Amygdala (tissue), 56 donors: Measurements from ENCODE around the gene MAP3K7CL.

Source experiments
- DNase-seq, 56 donors: peaks; one replicate each; lab custom pipeline; 2025; lab: John Stamatoyannopoulos, UW

Gene MAP3K7CL

GRCh38 chr21:29190923-29191331, 60.5 kb downstream of the MAP3K7CL start:
- DNase-seq, result no peak

GRCh38 chr21:29193072-29193471, 62.6 kb downstream of the MAP3K7CL start:
- no peak for DNase-seq

- no peak for DNase-seq
Measured at GRCh38 chr21:29193901-29194300, 63.5 kb downstream of the MAP3K7CL start.

DNA sequence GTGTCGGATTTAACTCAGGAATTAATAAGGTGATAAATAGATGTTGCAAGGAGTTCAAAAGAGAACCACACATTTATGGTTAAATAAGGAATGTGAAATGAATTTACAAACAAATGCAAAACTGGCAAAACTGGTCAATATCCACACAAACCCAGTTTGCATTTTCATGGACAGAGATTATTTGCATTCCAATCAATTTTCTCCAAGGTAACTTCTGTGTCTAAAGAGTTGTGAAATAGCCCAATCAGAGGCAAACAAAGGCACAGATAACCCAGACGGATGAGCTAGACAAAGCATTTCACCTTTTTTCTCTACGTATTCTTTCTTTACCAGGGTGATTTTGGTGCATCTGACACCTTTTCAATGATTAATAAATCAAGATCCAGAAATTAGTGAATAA, 63.9 kb downstream of the MAP3K7CL start:
- no peak for DNase-seq

DNA sequence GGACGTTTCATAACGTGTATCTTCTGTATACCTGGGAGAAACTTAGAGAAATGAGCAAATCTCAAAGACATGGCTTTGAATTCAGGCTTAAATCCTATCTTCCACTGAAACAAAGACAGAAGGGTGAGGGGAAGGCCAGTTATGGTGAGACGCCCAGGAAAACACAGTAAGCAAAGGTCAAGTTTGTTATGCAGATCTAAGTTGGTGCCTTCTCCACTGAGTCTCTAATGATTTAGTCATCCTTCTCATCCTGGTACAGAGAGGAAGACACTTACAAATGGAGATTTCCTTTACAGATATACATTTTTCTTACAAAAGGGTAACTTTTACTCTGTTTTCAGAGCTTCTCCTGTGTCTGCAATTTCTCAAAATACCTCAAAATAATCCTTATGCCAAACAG, 64.4 kb downstream of the MAP3K7CL start:
- DNase-seq, result no peak

GRCh38 chr21:29195981-29196669, 65.7 kb downstream of the MAP3K7CL start:
- peak in 7 of 56 donors; percentile 4 to 34 (median 8) for DNase-seq

DNA sequence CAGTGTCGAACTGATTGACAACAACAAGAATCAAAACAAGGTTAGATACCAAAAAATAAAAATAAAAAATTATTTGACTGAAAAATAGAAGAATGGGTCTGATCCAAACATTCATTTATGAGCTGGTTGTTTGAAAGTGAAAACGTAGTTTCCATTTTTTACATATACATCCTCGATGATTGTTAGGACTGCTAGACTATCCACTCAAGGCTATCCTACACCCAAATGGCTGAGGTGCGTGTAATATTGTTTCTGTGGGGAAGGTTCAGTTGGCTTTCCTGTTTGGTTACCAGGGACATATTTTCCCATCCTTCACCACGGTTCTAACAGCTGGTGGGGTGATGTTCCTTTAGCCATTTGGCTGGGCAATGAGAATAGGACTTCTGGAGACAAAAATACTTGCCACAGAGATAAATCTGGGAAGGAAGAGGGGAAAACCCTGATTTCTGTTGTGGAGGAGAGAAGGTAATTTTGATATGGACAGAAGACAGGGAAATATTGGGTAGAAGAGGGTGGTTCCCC, 66.3 kb downstream of the MAP3K7CL start:
- no peak for DNase-seq

GRCh38 chr21:29201186-29201585, 70.7 kb downstream of the MAP3K7CL start:
- DNase-seq, result no peak

DNA sequence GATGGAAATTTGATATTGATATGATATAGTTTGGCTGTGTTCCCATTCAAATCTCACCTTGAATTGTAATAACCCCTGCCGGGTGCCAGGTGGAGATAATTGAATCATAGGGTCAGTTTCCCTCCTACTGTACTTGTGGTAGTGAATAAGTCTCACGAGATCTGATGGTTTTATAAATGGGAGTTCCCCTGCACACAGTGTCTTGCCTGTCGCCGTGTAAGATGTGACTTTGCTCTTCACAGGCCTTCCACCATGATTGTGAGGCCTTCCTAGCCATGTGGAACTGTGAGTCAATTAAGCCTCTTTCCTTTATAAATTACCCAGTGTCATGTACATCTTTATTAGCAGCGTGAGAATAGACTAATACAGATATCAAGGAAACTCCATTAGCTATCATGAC, 74.6 kb downstream of the MAP3K7CL start:
- DNase-seq, result no peak

- DNase-seq, result no peak
Measured at GRCh38 chr21:29205988-29206387, 75.5 kb downstream of the MAP3K7CL start.

DNA sequence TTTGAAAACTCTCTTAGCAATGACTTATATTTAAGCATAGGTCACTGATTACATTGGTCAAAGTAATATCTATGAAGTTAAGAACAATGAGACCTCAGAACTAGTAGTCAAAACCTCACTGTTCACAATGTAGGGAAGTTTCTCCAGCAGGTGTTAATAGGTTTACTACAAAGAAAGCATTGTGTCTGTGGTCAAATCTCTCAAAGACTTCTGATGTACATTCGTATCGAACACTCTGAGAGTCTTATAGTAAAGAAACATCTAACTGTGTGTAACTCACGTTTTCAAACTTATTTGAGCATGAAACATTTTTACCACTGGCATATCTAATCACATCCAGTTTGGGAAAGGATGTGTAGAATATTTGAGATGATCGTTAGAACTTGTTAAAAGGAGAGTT, 76.0 kb downstream of the MAP3K7CL start:
- DNase-seq, result no peak

GRCh38 chr21:29207201-29207600, 76.8 kb downstream of the MAP3K7CL start:
- DNase-seq, result no peak

DNA sequence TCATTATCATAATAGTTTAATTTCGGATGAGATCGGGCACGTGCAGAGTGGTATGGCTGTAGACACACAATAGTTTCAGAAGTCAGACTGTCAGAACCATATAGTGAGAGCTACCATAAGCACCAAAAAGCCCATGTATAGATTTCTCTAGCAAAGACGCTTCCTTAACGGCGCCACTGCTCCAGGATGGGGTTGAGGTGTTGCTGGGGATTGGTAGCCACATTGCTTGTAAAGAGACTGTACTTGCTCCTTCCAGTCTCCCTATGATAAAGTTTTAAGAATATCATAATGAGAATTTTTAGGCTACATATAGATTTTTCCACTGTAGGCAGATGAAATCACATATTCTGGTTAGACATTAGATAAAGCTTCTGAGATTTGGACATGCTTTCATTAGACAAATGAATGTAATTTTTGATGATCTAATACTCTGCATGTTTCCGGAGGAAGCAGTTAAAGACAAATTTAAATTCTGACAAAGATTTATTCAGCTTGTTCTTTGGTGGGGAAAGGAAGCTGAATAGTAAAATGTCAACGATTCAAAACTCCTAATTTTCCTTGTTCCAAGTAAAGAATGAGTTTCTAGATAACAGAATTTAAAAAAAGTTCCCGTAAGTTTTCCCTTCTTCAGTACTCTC, 77.7 kb downstream of the MAP3K7CL start:
- DNase-seq, result no peak

GRCh38 chr21:29208682-29209059, 78.2 kb downstream of the MAP3K7CL start:
- no peak for DNase-seq

DNA sequence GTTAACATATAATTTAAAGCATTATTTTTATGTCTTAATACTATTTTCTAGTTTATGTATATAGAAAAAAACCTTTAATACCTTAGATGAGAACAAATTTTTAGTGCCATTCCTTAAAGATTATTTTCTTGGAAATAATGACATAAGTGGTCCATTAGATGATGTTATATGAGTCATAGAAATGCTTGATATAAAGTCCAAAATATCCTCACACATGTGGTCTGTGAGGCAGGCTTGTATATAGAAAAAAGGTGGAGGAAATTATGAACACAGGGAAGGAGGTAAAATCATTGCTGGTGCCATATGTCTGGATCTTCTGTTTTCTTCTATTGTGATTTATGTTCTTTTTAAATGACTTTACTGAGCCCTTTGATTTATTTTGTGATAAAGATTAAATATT, 79.3 kb downstream of the MAP3K7CL start:
- no peak for DNase-seq

DNA sequence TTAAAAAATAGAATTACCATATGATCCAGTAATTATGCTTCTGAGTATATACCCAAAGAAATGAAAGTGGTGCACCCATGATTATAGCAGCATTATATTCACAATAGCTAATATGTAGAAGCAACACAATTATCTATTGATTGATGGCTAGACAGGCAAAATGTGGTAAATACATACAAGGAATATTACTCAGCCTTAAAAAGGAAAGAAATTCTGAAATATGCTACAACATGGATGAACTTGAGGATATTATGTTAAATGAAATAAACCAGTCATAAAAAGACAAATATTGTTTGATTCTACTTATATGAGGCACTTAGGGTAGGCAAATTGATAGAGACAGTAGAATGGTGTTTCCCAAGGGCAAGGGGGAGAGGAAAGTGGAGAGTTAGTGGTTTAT, 80.8 kb downstream of the MAP3K7CL start:
- DNase-seq, result no peak

DNA sequence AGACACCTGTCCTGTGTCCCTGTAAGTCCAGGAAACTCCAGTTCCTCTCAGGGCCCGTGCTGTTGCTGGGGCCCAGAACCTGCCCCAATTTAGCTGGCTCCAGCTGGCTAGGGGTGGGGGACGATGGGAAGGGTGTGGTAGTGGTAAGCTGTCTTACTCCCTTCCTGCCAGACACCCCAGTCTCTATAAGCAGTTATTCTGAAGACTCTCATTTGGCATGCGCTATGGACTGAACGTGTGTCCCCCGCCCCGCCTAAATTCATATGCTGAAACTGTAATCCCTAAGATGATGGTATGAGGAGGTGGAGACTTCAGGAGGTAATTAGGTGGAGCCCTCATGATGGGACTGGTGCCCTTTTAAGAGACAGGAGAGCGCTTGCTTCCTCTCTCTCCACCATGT, 82.0 kb downstream of the MAP3K7CL start:
- DNase-seq, result no peak

DNA sequence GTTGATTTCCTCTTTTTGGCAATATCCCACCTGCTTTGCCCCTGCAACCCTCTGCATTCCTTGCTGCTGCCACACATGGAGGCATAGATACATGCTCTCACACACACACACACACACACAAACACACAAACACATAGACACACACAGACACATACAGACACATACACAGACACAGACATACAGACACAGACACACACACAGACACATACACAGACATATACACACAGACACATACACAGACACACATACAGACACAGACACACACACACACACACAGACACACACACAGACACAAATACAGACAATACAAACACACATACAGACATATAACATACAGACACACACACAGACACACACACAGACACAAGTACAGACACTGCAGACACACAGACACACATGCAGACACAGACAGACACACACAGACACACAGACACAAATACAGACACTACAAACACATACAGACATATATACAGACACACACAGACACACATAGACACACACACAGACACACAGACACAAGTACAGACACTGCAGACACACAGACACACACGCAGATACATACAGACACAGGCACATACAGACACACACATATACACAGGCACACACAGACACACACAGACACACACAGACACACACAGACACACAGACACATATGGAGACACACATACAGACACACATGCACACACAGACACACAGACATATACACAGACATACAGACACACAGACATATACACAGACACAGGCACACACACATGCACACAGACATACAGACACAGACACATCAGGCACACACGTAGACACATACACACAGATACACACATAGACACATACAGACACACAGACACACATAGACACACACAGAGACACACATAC, 83.3 kb downstream of the MAP3K7CL start:
- no peak for DNase-seq

DNA sequence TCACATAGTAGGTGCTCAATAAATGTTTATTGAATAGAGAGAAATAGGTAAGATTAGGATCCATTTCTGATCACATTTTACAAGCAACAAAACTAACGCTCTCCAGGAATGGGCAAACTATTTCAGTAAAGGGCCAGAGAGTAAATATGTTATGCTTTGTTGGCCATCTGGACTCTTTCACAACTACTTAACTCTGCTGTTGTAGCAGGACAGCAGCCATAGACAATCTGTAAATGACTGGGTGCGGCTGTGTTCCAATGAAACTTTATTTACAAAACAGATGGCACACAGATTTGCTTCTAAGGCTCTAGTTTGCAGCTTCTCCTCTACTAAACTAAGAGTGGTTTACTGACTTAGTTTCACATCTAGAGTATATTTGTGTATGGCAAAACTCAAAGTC, 85.3 kb downstream of the MAP3K7CL start:
- DNase-seq, result no peak

DNA sequence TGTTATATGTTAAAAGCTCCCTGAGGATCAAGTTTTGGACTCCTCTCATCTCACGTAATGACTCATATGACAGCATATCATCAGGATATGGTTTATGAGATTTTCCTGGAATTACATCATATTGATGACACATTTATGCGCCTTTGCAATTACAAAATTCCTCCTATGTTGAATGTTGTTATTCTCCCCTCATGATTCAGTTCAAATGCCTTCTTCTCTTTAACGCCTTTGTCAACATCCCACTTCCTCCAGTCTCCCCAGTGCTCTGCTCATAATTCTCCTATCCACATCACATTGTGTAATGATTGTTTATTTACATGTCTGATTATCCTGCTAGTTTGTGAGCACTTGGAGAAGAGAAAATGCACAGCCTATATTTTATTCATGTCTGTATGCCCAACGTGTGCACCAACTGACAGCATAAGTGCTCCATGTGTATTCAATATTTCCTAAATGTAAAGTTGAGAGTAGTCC, 87.4 kb downstream of the MAP3K7CL start:
- DNase-seq, result no peak

- no peak for DNase-seq
Measured at GRCh38 chr21:29218749-29219148, 88.3 kb downstream of the MAP3K7CL start.
